Testis (tissue), 2 donors: ENCODE measurements around the gene CALHM1.

ENCODE experiments used
- POLR2A ChIP-seq: fragments of 450-650 bp; IDR thresholded peaks from one replicate; pipeline ENCODE4 v1.6.1; 2017; ENCODE audit warnings: antibody characterized with exemption, mild to moderate bottlenecking, moderate library complexity
- TF ChIP-seq, protein P1 (sequence below), 3 experiments: fragments of 450-650 bp in 2 of 3; fragments of 200-600 bp in 1 of 3; sonication (generic) in 1 of 3; IDR thresholded peaks; one replicate each; pipeline ENCODE4 v1.5.1; 2016 to 2019; ENCODE audit warnings: antibody characterized with exemption in 3 of 3, mild to moderate bottlenecking in 2 of 3, moderate library complexity in 1 of 3

DNA sequence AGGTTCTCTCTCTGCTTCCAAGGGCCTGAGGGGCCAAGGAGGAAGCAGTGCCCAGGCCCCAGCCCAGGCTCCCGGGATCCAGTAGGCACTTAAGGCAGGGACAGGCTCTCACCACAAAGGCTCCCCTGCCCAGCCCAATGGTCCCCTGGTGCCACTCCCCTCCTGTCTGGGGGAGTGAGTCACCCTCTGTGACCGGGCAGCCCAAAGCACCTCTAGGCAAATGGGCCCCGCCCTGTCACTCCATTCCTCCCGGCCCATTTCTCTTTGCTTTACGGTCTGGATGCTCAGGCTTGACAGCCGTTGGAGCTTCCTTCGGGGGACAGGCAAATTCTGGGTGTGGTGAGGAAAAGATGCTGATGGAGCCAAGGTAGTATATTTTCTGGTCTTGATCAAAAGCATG is 20.4 kb upstream of the CALHM1 start, which contains the start of gene CALHM3:
- TF ChIP-seq, protein P1, sequence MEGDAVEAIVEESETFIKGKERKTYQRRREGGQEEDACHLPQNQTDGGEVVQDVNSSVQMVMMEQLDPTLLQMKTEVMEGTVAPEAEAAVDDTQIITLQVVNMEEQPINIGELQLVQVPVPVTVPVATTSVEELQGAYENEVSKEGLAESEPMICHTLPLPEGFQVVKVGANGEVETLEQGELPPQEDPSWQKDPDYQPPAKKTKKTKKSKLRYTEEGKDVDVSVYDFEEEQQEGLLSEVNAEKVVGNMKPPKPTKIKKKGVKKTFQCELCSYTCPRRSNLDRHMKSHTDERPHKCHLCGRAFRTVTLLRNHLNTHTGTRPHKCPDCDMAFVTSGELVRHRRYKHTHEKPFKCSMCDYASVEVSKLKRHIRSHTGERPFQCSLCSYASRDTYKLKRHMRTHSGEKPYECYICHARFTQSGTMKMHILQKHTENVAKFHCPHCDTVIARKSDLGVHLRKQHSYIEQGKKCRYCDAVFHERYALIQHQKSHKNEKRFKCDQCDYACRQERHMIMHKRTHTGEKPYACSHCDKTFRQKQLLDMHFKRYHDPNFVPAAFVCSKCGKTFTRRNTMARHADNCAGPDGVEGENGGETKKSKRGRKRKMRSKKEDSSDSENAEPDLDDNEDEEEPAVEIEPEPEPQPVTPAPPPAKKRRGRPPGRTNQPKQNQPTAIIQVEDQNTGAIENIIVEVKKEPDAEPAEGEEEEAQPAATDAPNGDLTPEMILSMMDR (IDR thresholded peaks at IDR 0.05), result no peak
- TF ChIP-seq POLR2A, result no peak
